Keratinocyte (primary cell): ENCODE data around the gene EGFL8.
"Not testable (repeated sequence)": the region's sequence is repeated elsewhere in the genome, so short reads cannot be mapped to it uniquely, and the experiment has no call there.

ENCODE experiments used
- EZH2 ChIP-seq: IDR thresholded peaks from one replicate; pipeline ENCODE4 v1.6.1; 2012; ENCODE audit warnings: inconsistent platforms, mild to moderate bottlenecking, low read length, moderate library complexity
- TF ChIP-seq, protein P1 (sequence below), 3 experiments: IDR thresholded peaks in 1 of 3; conservative IDR thresholded peaks in 1 of 3; optimal IDR thresholded peaks in 1 of 3; 2 replicates in 2 of 3; 3 replicates in 1 of 3; pipeline versions ENCODE3 to v1.5.1; 2011; ENCODE audit warnings: low read length in 3 of 3, mild to moderate bottlenecking in 3 of 3, moderate library complexity in 2 of 3, control low read depth in 1 of 3, inconsistent platforms in 1 of 3; ENCODE audit not compliant: insufficient read depth in 2 of 3; ENCODE audit errors: extremely low read depth in 1 of 3

GRCh38 chr6:32186151-32186840 is 21.9 kb downstream of the EGFL8 start:
- TF ChIP-seq EZH2, result not testable (repeated sequence)
- TF ChIP-seq, protein P1, sequence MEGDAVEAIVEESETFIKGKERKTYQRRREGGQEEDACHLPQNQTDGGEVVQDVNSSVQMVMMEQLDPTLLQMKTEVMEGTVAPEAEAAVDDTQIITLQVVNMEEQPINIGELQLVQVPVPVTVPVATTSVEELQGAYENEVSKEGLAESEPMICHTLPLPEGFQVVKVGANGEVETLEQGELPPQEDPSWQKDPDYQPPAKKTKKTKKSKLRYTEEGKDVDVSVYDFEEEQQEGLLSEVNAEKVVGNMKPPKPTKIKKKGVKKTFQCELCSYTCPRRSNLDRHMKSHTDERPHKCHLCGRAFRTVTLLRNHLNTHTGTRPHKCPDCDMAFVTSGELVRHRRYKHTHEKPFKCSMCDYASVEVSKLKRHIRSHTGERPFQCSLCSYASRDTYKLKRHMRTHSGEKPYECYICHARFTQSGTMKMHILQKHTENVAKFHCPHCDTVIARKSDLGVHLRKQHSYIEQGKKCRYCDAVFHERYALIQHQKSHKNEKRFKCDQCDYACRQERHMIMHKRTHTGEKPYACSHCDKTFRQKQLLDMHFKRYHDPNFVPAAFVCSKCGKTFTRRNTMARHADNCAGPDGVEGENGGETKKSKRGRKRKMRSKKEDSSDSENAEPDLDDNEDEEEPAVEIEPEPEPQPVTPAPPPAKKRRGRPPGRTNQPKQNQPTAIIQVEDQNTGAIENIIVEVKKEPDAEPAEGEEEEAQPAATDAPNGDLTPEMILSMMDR (optimal IDR thresholded peaks at IDR 0.05 in 1 of 3, IDR thresholded peaks at IDR 0.05 in 1 of 3, conservative IDR thresholded peaks at IDR 0.05 in 1 of 3; ENCODE audit: extremely low read depth in 1 of 3, insufficient read depth in 2 of 3, low read length in 3 of 3), result not testable (repeated sequence)
